CD4-positive, alpha-beta T cell treated with Interleukin-15 for 4 hours (primary cell): Measurements from ENCODE around the gene DISC1.
"Not testable (repeated sequence)": the region's sequence is repeated elsewhere in the genome, so short reads cannot be mapped to it uniquely, and the experiment has no call there.

Experiments
- DNase-seq: peaks from one replicate; pipeline ENCODE4 v3.0.0-alpha.2; 2020; ENCODE audit warnings: low spot score

Gene DISC1

DNA sequence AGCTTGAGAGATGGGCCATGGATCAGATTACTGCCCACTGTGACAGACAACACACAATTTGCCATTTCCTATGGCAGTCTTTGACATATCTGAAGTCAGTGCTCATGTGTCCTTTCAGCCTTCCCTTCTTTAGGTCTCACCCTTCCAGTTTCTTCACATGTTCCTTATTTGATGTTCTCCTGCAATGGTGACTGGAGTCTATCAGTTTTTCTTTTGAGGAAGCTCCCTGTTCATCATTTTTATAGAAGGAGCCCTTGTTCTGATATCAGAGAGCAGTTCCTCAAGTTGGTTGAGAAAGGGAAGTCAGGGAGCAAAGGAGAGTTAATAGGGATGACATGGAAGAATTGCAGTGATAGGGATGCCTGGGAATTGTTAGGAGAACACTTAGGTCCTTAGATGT is 42.2 kb downstream of the DISC1 start:
- DNase-seq, result no peak

GRCh38 chr1:231669864-231670621 is 43.5 kb downstream of the DISC1 start:
- not testable (repeated sequence) for DNase-seq

- DNase-seq, result no peak
Measured at GRCh38 chr1:231670755-231671154, 44.2 kb downstream of the DISC1 start.

GRCh38 chr1:231674575-231674974 is 48.0 kb downstream of the DISC1 start:
- DNase-seq, result no peak

DNA sequence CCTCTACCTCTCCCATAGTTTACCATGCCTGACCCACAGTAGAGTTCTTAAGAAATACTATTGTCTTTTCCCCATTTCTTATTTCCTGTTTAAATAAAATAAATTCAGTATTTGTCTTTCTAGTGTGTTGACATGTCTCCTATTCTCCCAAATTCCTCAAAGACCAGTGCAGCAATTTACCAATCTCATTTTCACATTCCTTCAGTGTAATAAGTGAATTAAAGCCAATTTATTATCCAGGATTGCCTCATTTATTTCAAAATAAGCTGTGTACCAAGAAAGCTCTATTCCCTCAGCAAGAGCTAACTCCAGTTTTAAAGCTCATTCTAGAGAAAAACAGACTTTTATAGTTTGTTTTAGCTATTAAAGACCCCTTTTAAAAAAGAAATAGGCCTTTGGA is 49.9 kb downstream of the DISC1 start:
- DNase-seq, result no peak

GRCh38 chr1:231677442-231677841 is 50.9 kb downstream of the DISC1 start:
- DNase-seq, result no peak

- DNase-seq, result no peak
Measured at GRCh38 chr1:231678011-231678432, 51.4 kb downstream of the DISC1 start.

- no peak for DNase-seq
Measured at GRCh38 chr1:231679109-231679508, 52.5 kb downstream of the DISC1 start.

- no peak for DNase-seq
Measured at GRCh38 chr1:231681006-231681405, 54.4 kb downstream of the DISC1 start.

GRCh38 chr1:231682779-231683178 is 56.2 kb downstream of the DISC1 start:
- no peak for DNase-seq

GRCh38 chr1:231683439-231684165 is 57.0 kb downstream of the DISC1 start:
- DNase-seq, result no peak

DNA sequence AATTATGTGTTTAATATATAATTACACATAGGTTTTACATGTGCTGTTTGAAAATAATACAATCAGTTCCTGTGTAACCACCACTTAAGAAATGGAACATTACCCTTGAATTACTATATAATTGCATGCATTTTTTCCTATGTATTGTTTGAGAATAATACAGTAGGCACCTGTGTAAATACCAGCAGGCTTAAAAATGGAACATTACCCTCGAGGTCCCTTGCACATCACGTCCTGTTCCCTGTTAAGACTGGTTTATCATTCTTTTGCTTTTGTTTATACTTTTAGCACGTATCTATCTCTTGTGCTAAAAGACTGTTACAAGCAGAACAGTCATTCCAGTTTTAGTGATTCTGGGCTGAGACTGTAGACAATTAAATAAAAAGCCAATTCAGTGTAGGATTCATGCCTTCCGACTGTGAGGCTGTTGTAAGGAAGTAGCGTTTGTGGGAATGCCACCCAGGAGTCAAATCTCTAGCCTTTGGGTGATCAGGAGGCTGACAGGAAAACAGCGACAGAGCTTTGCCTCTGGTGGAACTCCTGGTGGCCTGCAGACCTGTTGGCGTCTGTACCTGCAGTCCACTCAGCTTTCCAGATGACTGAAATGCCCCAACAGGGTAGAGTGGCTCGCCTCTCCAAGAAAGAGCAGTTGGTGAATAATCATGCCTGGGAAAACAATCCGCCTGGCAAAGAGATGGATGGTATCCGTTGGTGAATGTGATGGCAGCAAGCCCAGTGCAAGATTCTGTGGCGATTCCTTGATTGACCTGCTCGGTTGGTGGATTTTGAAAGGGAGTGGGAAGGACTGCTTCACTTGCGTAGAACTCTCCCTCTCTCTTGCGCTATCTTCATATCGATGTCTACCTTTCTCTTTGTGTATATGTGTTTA is 58.0 kb downstream of the DISC1 start:
- no peak for DNase-seq

DNA sequence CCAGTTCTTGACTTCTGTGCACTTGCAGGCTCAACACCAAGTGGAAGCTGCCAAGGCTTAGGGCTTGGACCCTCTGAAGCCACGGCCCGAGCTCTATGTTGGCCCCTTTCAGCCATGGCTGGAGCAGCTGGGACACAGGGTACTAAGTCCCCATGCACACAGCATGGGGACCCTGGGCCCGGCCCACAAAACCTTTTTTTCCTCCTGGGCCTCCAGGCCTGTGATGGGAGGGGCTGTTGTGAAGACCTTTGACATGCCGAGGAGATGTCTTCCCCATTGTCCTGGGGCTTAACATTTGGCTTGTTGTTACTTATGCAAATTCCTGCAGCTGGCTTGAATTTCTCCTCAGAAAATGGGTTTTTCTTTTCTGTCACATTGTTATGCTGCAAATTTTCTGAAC is 59.8 kb downstream of the DISC1 start:
- no peak for DNase-seq

DNA sequence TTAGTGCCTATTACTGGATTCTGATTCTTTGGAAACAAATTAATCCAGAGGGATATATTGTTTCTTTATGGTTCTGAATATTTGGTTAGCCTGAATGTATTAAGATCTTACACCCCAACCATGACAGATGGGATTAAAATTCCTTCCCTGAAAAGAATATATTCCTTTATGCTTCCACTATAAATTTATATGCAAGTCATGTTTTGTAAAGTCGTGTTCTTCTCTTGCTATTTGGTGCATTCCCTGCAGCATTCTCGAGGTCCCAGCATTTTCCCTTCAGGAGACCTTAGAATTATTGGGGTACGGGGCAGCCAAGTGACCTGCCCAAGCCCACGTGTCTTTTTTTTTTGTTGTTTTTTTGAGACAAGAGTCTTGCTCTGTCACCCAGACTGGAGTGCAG is 62.4 kb downstream of the DISC1 start:
- DNase-seq, result no peak

GRCh38 chr1:231690059-231690458 is 63.5 kb downstream of the DISC1 start:
- DNase-seq, result no peak

GRCh38 chr1:231691618-231692259 is 65.1 kb downstream of the DISC1 start:
- no peak for DNase-seq

DNA sequence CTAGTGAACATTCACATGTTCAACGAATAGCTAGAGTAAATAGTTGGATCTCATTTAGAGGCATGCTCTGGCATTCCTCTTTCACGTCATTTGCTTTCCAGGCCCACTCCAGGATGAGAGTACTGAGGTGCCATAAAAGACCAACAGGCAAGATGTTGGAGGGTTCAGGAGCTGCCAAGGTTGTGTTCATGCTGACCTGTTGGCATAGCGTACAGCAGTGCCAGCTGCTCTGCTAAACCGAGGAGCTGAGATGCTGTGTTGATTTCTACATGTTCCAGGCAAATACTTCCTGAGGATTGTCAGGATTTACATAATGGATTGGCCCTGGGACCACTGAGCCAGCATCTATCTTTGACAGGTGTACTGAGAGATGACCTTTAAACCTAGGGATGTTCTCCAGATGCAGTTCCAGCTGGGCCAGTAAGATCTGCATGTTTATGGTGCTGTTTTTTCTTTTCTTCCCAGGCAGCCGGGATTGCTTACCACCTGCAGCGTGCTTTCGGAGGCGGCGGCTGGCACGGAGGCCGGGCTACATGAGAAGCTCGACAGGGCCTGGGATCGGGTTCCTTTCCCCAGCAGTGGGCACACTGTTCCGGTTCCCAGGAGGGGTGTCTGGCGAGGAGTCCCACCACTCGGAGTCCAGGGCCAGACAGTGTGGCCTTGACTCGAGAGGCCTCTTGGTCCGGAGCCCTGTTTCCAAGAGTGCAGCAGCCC is 66.9 kb downstream of the DISC1 start:
- DNase-seq, result no peak

DNA sequence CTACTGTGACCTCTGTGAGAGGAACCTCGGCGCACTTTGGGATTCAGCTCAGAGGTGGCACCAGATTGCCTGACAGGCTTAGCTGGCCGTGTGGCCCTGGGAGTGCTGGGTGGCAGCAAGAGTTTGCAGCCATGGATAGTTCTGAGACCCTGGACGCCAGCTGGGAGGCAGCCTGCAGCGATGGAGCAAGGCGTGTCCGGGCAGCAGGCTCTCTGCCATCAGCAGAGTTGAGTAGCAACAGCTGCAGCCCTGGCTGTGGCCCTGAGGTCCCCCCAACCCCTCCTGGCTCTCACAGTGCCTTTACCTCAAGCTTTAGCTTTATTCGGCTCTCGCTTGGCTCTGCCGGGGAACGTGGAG is 67.5 kb downstream of the DISC1 start:
- DNase-seq, result no peak

DNA sequence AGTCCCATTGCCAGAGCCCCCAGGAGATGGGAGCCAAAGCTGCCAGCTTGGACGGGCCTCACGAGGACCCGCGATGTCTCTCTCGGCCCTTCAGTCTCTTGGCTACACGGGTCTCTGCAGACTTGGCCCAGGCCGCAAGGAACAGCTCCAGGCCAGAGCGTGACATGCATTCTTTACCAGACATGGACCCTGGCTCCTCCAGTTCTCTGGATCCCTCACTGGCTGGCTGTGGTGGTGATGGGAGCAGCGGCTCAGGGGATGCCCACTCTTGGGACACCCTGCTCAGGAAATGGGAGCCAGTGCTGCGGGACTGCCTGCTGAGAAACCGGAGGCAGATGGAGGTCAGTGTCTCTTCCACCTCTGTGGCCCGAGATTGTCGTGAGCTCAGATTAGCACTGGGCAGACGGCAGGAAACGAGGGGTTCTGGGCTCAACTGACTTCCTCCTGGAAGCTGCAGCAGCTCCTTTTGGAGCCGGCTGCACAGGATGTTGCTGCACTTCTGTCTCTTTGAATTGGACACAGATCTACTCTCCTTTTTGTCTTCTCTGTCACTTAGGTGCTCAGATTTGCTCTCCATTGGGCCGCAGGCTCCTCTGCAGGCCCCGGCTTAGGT is 68.0 kb downstream of the DISC1 start:
- DNase-seq, result no peak

GRCh38 chr1:231695439-231696255 is 69.1 kb downstream of the DISC1 start:
- no peak for DNase-seq
